GM20431 (cell line): ENCODE measurements around the gene SAMD4A.

Source experiments
- in situ Hi-C: fragments of 300-500 bp; cut with MseI, MboI; formaldehyde crosslinking; loops from one replicate; pipeline ENCODE4 v1.15.0; 2020; ENCODE audit warnings: low sequenced_read_pairs; ENCODE audit not compliant: unreplicated experiment

The SAMD4A gene

DNA sequence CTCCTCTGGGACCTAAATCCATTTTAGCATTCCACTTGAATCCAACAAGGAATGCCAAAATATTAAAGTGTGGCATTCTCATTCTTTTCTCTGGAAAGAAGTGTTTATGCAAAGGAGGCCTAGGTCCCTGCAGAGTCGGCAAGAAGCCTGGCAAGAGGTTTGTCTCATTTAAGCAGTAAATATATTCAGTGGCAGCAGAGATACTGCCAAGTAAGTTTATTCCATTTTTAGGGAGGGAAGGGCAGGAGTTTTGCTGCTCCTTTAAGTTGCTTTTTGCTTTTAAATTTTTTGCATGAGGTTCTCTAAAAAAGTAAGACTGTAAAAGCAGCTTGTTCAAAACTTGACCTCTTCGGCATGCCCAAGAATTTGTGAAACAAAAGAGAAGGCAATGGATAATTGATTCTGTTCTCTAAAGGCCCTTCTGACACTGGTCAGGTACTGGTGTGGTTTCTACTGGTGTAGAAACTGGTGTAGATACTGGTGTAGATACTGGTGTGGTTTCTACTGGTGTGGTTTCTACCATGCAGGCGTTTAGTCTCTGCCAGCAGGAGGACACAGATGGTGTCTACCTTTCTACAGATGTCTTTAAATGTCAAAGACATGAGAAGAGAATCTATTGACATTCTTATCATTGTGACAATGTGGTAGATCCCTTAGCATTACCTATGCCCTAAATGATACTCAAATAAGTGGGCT lies 107.3 kb downstream of the SAMD4A start:
- in situ Hi-C loops, result no loop called here

DNA sequence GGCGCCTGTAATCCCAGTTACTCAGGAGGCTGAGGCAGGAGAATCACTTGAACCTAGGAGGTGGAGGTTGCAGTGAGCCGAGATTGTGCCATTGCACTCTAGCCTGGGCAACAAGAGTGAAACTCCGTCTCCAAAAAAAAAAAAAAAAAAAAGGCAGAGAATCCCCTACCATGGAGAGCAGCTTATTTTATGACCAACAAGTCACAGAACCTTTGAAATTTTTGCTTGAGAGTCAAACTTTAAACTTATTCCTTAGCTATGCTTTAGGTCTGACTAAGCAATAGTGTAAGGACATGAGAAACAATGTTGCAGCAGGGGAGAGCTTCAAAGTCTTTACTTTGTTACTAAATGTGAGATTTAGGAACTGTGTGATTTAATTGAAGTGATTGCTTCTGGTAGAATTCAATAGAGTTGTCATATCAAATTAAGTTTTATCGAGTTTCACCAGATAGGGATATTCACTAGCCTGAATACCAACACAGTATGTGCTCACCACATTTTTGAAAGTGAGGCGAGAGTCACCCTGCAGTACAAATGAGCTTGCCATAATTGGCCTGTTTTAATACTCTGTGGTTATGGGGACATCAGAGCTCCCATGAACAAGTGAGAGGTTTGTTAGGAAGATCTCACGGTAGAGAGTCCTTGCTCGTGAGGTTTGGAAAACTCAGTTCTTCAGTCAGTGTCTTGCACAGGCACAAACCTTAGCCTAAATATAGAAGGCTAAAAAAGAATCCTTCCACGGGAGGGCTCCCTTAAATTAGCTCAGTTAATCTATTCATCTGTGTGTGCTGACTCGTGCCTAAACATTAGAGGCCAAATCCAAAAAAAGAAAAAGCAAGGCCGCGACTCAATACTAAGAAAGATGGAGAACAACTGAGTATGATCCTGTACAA lies 108.6 kb downstream of the SAMD4A start:
- in situ Hi-C loops, result no loop called here

DNA sequence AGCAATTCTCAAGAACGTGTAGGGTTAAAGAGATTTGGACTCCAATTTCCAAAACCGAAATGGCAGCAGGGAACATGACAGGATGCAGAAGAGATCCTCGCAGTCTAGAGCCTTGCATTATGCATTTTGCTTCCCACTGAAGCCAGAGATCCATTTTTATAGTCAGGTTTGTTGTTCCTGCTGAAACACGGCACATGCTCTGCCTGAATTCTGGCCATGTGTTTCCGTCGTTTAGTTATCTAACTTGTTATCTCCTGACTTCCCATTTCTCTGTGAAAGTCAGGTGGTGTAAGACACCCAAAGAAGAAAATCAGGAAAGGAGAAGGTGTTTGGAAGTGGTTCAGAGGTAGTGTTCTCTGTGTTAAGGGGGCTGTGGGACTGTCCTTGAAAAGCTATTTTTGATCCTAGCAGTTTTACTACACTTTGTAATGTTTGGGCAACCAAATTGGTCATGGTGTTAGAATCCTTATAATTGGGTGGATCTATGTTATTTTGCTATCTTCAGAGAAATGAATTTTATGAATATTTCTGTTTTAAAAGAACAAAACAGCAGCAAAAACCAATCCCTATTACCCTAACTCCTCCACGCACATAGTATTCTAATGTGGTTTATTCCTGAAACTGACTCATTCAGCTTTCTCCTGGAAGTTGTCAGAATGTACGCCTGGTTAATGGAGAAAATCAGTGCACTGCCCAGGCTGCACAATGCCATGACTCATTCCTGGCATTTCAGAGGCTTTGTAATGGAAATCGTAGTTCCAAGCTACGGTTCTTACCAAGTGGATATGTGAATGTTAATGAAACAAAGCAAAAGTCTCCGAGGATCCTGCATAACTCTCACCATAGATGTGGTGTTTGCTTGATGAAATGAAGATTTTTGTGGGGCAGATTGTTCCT lies 110.1 kb downstream of the SAMD4A start:
- in situ Hi-C loops, result no loop called here

DNA sequence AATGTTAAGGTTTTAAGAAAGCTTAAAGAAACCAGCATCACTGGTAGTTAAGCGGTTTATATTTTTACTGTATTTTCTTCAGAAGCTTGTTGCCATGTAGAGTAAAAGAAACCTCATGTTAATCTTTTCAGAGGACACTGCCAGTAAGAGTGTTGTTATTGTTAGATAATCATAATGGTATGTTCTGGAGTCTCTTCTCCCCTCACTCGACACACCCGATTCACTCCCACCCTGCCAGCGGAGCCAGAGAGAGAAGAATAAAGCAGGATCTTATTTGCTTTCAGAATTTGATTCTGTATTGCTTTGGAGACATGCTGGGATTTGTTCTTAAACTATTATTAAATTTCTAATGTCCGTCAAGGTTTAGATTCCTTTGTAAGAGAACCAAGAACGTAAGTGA lies 113.7 kb downstream of the SAMD4A start:
- in situ Hi-C loops, result no loop called here

DNA sequence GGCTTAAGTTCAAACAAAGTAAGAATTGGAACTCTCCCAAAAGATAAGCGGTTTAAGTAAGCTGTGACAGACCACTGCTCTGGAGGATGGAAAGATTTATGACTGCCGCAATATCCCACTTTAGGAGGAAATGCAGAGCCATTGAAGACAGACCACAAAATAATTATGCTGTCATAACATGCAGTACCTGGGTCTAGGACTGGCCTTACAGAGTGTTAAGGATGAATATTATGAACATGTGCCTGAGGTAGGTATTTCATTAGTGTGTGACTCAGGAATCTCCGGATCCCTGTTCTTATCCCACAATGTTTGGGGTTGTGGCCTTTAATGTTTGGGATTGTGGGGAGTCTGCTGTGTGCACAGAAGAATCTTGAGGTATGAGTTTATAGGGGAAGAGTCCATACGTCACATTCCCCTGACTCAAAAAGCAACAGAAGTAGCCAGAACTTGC lies 114.9 kb downstream of the SAMD4A start:
- in situ Hi-C loops, result no loop called here

DNA sequence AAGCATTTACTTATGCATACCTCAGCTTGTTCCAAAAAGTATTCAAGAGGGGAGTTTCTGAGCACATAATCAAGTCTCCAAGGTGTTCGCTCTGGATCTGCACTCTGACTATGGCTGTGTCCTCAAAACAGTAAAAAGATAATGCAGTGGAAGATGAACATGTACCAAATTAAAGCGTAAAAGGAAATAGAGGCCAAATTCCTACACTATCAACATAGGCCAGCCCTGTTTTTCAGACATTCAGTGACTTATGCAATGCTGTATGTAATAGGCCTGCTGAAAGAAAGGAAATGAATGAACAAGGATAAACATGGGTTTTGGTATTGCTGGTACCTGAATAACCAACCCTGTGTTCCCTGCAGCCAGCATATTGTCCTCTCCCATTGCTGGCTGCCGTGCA lies 115.7 kb downstream of the SAMD4A start:
- in situ Hi-C loops, result no loop called here

DNA sequence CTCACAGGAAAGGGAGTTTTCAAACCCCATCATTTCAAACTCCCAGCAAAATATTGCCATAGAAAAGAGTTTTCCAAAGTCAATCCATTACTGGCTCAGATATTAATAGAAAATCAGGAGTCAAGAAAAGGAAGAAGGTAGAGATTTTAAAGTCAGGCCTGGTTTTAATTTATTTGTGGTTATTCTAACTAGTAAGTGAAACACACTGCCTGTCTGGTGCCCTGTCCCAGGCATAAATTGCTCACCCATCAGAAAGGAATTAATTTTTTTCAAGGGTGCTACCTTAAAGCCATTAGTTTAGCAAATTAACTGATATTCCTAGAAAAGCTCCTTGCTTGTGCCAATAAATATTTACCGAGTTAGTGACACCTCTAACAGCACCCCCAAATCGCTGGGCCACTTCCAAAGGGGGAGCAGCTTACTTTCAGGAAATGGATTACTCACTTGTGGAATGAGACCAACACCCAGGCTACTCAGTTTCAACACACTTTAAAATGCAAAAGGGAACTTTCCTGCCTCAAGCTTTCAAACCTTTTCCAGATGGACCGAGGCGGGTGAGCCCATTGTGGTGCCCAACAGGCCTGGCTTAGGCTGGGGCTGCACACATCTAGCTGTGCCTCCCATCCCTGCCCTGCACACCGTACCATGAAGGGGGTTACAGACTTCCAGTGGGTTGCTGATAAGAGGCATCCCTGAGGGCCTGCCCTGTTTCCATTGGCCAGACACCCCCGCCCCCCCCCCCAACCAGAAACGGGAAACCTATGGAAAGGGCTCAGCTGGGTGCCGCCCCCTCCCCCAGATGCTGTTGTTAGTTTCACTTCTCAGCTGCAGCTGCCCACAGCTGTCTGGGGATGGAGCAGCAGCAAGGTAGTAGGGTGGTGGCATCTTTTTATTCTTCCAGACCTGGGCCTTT lies 117.2 kb downstream of the SAMD4A start:
- in situ Hi-C loops, result no loop called here

DNA sequence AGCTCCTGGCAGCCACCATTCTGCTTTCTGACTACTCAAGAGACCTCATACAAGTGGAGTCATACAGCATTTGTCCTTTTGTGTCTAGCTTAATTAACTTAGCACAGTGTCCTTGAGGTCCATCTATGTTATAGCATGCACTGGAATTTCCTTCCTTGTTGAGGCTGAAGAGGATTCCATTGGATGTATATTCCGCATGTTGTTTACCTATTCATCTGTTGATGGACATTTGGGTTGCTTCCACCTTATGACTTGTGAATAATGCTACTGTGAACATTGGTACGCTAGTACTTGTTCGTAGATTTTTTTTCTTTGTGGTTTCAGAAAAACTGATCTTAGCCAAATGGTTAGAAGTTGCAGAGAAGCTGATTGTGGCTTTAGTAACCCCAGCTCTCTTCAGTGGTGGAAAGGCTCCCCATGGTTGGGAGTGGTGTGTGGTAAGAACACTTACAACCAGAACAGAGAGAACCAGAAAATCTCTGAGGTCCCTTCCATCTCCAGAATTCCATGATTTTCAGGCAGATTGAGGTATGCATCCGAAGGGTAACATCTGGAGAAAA lies 118.4 kb downstream of the SAMD4A start:
- in situ Hi-C loops, result no loop called here

DNA sequence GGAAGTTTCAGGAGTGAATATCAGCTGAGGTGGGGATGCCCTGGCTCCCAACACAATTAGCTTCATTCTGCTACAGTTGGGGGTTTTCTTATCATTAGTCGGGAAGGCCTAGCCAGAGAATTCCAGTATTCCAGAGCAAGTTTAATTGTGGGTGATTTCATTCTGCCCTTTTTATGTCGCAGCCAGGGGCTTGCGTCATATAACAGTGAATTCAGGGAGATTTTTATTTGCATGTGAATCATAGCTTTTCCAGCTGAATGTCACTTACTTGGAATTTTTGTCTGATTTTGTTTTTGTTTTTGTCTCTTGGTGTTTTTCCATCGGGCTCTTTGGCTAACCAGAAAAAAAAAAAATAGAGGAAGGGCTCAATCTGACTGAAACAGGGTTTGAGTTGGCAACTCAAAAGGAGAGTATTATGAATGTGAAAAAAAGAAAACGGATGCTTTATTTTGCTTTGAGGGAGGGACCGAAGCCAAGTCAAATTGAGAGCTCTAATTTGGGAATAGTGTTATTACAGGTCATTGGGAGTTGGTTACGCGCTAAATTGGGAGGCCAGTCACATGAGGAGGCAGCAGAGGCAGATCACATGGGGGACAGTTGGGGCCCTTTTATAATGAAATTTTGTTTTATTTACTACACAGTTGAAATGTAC lies 119.4 kb downstream of the SAMD4A start:
- in situ Hi-C loops, result no loop called here

DNA sequence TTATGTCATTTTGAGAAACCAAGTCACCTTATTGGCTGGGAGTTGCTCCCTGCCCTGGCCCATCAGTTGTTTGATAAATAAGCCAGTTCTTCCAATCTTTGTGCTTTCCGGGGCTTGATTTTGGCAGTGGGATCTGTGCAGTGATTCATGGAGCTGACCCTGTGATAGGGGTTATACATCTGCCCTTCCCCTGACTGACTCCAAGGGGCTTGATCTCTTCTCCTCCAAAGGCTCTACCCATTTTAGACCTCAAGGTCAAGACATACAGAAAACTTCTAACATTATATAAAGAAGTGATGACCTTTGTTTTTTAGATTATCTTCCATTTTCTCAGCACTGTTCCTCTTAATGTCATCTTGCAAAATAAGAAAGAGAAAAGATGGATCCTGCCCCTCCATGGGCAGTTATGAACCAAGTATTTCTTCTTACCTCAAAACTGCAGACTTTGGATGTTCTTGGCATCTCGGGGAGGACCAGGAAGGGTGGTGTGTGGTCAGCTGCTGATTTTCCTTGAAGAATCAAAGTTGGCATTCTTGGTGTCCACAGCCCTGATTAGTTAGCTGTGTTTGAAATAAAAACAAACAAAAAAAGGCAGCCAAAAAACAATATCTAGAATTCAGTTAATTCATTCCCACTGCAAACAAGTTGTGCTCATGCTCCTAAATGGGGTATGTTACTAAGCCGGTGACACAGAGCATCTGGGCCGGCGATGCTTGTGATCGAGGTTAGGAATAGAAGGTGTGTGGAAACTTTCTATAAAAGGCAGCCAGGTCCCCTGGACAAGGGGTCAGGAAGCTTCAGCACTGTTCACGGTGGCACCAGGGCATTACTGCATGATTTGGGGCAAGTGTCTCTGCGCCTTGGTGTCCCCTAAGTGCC lies 120.2 kb downstream of the SAMD4A start:
- in situ Hi-C loops, result no loop called here

DNA sequence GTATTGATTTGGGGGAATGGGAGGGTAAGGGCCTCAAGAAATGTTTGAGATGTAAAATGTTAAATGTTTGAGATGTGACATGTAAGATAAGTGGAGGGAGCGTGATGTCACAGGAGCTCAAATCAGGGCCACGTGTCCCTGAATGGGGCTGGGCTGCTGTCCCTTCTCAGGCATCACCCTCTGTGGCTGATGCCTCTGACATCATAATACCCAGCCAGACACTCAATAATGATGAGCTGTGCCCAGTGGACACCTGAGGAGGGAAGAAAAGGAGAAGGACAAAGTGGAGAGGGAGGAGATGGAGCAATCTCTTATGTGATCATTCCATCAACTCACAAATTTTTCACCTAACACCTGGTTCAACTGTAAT lies 120.8 kb downstream of the SAMD4A start:
- in situ Hi-C loops, result no loop called here

DNA sequence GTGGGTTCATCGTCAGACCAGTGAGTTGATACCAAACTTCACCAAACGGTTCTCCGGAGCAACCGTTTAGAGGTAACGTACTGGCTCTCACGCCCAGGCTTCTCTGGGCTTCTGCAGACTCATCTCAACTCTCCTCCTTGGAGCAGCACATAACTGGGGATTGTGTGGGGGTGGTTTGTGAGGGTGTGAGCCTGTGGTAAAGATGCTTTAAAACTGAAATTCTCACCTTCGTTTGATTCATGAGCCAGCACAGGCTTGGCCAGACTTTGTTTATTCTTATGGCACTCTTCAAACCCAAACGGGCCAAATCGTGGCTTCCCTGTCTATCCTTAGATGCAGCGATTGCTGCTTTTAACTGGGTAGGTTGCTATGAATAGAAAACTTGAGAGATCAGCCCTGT lies 121.3 kb downstream of the SAMD4A start:
- in situ Hi-C loops, result no loop called here

DNA sequence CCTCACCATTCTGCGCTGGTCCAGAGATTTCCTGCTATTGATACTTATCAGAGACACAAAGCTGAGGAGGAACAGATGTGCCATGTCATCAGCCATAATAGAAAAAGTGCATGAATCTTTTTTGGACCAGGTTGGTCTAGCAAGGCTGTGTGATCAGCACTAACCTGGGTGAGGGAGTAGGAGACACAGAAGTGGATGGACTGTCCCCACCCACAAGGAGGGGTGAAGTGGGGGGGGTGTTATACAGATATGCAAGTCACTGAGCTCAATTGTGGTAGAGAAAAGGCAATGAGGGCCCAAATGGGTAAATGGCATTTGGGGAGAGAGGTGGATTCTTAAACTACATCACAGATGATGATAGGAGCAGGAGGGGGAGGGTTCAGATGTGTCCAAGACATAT lies 123.0 kb downstream of the SAMD4A start:
- in situ Hi-C loops, result no loop called here

DNA sequence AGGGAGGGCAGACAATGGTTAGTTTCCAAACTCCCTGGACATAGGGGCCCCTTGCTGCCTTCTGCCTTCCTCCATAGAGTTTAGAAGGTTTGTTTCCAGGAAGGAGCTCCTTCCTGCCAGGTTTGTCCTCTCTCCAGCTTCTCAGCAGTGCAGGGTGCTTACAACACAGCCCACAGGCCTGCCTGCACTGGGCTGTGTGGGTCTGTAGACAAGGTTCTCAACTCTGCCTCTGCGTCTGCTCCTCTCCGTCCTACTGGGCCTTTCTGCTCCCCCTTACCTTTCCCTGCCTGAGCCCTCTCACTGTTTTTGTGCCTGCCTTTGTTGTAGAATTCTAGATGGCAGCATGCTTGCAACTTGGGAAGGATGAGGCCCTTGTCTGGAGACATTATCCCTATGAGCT lies 124.0 kb downstream of the SAMD4A start:
- in situ Hi-C loops, result no loop called here

DNA sequence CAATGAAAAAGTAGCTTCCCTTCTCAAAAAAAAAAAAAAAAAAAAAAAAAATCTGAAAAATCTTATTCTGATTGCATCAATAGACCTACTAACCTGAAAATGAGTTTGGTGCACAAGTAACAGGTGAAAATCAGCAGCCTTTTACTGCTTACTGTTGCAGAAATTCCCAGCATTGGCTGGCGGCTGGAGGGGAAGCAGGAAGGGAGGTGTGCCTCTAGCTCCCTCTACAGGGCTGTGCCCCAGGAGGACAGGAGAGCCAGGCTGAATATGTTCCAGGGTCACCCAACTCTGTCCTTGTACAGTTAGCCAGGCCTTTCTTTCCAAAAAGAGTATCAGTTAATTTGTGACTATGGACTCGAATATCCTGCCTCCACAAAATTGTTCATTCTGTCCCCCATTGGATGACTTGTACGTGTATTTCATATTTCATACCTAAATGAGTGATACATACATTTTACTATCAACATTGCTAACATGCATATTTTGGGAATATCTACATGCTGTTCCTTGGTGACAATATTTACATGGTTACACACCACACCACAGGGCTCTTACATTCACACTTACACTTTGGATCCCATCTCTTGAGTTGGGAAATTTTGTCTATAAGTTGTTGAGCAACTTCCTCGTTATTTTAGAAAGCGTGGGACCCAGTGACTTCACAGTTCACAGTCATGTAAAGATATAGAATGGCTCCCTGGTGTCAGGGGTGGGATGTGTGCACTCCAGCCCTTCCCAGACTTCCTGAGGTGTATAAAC lies 124.8 kb downstream of the SAMD4A start:
- in situ Hi-C loops, result no loop called here

DNA sequence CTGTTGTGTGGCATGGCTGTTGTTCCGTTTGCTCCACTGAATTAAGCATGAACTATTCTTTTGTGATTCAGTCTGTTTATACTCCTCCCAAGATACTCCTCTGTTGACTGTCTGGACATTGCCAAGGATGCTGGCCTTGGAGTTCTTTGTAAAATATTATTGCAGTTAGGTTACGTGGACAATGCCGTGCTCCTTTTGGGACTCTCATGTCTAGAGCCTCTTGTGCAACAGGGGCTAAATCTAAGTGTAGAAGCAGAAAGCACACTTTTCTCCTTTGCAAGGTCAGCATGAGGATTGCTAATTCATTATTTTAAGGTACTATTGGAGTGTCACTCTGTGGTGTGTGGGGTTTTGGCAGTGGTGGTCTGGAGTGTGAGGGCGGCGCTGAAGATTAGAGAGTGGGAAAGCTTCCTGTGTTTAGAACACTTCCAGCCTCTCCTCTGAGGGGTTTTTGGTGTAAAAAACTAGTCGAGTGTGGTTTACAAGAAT lies 125.4 kb downstream of the SAMD4A start:
- in situ Hi-C loops, result no loop called here

DNA sequence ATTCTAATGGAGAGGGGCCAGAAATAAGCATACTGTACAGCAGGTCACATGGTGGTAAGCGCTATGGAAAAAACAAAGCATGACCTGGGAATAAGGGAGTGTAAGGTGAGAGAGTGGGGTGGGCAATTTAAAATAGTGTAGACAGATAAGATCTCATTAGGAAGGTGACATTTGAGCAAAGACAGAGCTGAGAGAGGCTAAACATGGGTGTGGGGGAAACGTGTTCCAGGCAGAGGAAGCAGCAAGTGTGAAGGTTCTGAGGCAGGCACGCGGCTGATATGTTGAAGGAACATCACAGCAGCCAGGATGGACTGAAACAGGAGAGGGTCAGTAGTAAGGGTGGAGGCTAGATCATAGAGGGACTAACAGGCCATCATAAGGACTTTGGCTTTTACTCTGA lies 126.8 kb downstream of the SAMD4A start:
- in situ Hi-C loops, result no loop called here
